Prostate gland (tissue), 2 donors: ENCODE results near the gene DGKG.

ENCODE experiments used
- POLR2A ChIP-seq: fragments of 450-650 bp; IDR thresholded peaks from one replicate; pipeline ENCODE4 v1.6.1; 2016; ENCODE audit warnings: antibody characterized with exemption, mild to moderate bottlenecking
- POLR2AphosphoS5 ChIP-seq: sonication (generic); formaldehyde crosslinking; IDR thresholded peaks from one replicate; pipeline ENCODE4 v1.6.1; 2017; ENCODE audit warnings: antibody characterized with exemption
- TF ChIP-seq, protein P1 (sequence below), 4 experiments: fragments of 200-600 bp in 2 of 4; fragments of 450-650 bp in 2 of 4; sonication (generic) in 2 of 4; IDR thresholded peaks; 1 replicate in 3 of 4; 2 replicates in 1 of 4; pipeline ENCODE4 v1.5.1; 2016 to 2019; ENCODE audit warnings: antibody characterized with exemption in 4 of 4, mild to moderate bottlenecking in 2 of 4, moderate library complexity in 2 of 4

DNA sequence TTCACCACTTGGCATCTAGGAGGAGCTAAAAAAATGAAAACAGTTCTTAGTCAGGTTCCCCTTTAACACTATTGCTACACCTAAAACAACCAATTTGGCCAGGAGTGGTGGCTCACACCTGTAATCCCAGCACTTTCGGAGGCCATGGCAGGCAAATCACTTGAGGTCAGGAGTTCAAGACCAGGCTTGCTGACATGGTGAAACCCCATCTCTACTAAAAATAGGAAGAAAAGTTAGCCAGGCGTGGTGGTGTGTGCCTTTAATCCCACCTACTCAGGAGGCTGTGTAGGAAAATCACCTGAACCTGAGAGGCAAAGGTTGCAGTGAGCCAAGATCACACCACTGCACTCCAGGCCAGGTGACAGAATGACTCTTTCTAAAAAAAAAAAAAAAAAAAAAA lies 124.1 kb downstream of the DGKG start:
- TF ChIP-seq, protein P1, sequence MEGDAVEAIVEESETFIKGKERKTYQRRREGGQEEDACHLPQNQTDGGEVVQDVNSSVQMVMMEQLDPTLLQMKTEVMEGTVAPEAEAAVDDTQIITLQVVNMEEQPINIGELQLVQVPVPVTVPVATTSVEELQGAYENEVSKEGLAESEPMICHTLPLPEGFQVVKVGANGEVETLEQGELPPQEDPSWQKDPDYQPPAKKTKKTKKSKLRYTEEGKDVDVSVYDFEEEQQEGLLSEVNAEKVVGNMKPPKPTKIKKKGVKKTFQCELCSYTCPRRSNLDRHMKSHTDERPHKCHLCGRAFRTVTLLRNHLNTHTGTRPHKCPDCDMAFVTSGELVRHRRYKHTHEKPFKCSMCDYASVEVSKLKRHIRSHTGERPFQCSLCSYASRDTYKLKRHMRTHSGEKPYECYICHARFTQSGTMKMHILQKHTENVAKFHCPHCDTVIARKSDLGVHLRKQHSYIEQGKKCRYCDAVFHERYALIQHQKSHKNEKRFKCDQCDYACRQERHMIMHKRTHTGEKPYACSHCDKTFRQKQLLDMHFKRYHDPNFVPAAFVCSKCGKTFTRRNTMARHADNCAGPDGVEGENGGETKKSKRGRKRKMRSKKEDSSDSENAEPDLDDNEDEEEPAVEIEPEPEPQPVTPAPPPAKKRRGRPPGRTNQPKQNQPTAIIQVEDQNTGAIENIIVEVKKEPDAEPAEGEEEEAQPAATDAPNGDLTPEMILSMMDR (IDR thresholded peaks at IDR 0.05), result no peak
- TF ChIP-seq POLR2A, result no peak
- no peak for TF ChIP-seq POLR2AphosphoS5
